Measurements from ENCODE around the gene NRBF2. TPM values are rescaled to one million over a fixed set of nuclear protein-coding genes. Genes with fewer than 3 reads are reported as not detected.

NRBF2 gene
- total and polyA plus RNA-seq, 8 donors = 2.1 to 10.2 (median 5.9) TPM

DNA sequence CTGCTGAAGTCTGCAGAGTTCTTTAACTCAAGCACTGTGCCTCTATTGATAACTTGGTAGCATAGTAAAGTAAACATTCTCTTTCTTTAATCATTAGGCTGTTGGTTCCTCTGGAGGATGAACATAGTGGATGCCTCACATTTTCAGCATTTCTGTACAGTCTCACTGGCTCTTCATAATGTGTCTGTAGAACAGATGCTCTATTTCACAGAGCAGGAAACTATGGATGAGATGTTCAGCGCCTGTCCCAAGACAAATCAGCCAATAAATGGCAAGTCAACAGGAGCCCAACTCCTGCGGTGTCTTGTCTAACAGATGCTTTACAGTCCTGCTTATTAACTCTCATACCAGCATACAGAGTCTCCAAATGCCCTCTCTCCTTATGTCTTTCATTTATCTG is 36.5 kb downstream of the NRBF2 start:
- Histone ChIP-seq H3K4me1 (peaks cover 0 to 7% (median 4%) of the 10 kb centered on the region in 3 donors), H3K36me3 (peaks cover 0 to 11% (median 0%) of the 10 kb centered on the region in 3 donors), H3K4me3 (no peak overlapping the region), H3K27ac (no peak overlapping the region), H3K27me3 (no peaks in the 10 kb centered on the region), H3K9me3 (no peaks in the 10 kb centered on the region)
- TF ChIP-seq, protein P1, sequence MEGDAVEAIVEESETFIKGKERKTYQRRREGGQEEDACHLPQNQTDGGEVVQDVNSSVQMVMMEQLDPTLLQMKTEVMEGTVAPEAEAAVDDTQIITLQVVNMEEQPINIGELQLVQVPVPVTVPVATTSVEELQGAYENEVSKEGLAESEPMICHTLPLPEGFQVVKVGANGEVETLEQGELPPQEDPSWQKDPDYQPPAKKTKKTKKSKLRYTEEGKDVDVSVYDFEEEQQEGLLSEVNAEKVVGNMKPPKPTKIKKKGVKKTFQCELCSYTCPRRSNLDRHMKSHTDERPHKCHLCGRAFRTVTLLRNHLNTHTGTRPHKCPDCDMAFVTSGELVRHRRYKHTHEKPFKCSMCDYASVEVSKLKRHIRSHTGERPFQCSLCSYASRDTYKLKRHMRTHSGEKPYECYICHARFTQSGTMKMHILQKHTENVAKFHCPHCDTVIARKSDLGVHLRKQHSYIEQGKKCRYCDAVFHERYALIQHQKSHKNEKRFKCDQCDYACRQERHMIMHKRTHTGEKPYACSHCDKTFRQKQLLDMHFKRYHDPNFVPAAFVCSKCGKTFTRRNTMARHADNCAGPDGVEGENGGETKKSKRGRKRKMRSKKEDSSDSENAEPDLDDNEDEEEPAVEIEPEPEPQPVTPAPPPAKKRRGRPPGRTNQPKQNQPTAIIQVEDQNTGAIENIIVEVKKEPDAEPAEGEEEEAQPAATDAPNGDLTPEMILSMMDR (IDR thresholded peaks at IDR 0.05) = no peak
- no peak for DNase-seq
- no peak for ATAC-seq
- no peak for FAIRE-seq
- intact Hi-C loops (cut with DNase I) = loop anchor here in 1 of 3 donors (10.0 kb wide), 2 partner anchors 465 to 555 kb away; no protein-coding TSS in a partner anchor
- WGBS, 2 donors = 80 to 82% methylated on average over 2 of the region's 2 CpGs

DNA sequence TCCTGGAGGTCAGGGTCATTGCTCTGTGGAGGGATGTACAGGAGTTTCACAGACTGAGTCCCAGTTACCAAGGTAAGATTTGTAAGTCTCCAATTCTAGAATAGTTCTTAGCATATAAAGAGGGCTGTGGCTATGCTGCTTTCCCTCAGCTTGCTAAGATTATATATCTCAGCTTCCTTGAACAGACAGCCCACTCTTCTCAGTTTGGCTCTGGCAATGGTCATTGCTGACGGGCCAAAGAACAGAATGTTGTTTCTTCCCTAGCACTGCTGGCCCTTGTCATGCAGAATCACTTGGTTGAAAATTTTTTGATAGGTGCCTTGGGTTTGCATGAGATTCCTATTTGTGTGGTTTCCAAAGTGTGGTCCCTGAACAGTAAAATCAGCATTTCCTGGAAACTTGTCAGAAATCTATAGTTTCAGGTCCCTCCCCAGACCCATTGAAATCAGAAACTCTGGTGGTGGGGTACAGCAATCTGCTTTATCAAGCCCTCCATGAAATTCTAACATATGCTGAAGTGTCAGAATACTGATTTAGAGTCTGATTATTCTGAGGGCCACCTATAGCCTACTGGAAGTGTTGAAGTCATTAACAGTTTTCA is 38.2 kb downstream of the NRBF2 start:
- intact Hi-C loops (cut with DNase I) = loop anchor here in 1 of 3 donors (10.0 kb wide), 2 partner anchors 463 to 553 kb away; no protein-coding TSS in a partner anchor
- ATAC-seq (no peak), FAIRE-seq (no peak), DNase-seq (no peak)
- Histone ChIP-seq H3K4me1 (peaks cover 0 to 7% (median 4%) of the 10 kb centered on the region in 3 donors), H3K36me3 (peaks cover 0 to 21% (median 5%) of the 10 kb centered on the region in 3 donors), H3K27me3 (no peaks in the 10 kb centered on the region), H3K27ac (no peak overlapping the region), H3K4me3 (no peak overlapping the region), H3K9me3 (no peaks in the 10 kb centered on the region)
- 80 to 90% methylated on average over 1 of the region's 1 CpG for WGBS, 2 donors
- TF ChIP-seq, protein P1 (IDR thresholded peaks at IDR 0.05) = no peak

DNA sequence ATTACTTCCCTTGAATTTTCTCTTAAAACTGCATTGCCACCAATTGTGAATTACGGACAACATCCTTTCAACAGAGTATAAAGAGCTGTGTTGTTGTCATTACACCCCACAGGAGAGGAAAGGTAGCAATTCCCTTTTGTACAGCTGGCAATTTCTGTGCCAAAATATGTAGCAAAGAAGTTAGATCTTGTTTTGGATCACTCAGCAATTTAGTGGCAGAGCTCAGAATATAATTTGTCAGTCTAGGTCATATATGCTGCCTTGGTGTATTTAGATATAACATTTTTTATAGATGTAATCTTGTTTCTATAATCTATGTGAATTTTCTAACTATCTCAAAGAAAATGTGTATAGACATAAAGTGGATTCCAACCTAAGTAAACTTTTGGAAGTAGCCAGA is 38.8 kb downstream of the NRBF2 start:
- Histone ChIP-seq H3K27me3 (no peaks in the 10 kb centered on the region), H3K4me1 (peaks cover 0 to 7% (median 4%) of the 10 kb centered on the region in 3 donors), H3K4me3 (no peak overlapping the region), H3K27ac (no peak overlapping the region), H3K9me3 (no peaks in the 10 kb centered on the region), H3K36me3 (peaks cover 0 to 22% (median 5%) of the 10 kb centered on the region in 3 donors)
- no peak for FAIRE-seq
- no peak for DNase-seq
- TF ChIP-seq, protein P1 (IDR thresholded peaks at IDR 0.05) = no peak
- no peak for ATAC-seq
- intact Hi-C loops (cut with DNase I) = loop anchor here in 1 of 3 donors (10.0 kb wide), 2 partner anchors 463 to 553 kb away; no protein-coding TSS in a partner anchor
- WGBS, 2 donors = 98% methylated on average over 1 of the region's 1 CpG

DNA sequence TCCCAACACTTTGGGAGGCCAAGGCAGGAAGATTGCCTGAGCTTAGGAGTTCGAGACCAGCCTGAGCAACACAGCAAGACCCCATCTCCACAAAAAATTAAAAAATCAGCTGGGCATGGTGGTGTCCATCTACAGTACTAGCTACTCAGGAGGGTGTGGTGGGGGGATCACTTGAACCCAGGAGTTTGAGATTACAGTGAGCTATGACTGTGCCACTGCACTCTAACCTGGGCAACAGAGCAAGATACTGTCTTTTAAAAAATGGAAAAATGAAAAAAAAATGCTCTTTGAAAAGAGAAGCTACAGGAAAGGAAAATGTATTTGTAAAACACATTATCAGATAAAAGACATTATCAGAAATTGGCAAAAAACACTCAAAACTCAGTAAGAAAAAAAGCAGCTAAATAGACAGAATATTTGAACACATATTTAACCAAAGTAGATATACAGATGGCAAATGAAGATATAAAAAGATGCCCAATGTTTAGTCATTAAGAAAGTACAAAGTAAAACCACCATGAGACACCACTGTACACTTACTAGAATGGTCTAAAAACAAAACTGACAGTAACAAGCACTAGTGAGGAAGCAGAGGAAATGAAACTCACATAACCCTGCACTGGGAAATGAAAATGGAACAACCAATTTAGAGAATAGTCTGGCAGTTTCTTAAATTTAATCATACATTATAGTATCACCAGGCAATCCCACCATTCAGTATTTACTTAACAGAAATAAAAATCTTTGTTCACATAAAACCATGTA is 40.5 kb downstream of the NRBF2 start:
- Histone ChIP-seq H3K27me3 (no peaks in the 10 kb centered on the region), H3K9me3 (no peaks in the 10 kb centered on the region), H3K36me3 (peaks cover 0 to 31% (median 8%) of the 10 kb centered on the region in 3 donors), H3K4me3 (no peak overlapping the region), H3K27ac (no peak overlapping the region), H3K4me1 (peaks cover 0 to 7% (median 4%) of the 10 kb centered on the region in 3 donors)
- DNase-seq = no peak
- peak in 1 of 4 donors; percentile 56 for ATAC-seq
- intact Hi-C loops (cut with DNase I) = loop anchor here in 1 of 3 donors (10.0 kb wide), 2 partner anchors 461 to 551 kb away; no protein-coding TSS in a partner anchor
- no peak for FAIRE-seq
- TF ChIP-seq, protein P1 (IDR thresholded peaks at IDR 0.05) = no peak
- WGBS, 2 donors = 98 to 100% methylated on average over 1 of the region's 1 CpG

Measured in pancreas (tissue), 10 donors.